ENCODE data around the gene RBM33. TPM values are rescaled to one million over a fixed set of nuclear protein-coding genes. Genes with fewer than 3 reads are reported as not detected.

The RBM33 gene
- 10 to 100 TPM; 27.0 to 34.5 (median 32.6) TPM for total RNA-seq

- Histone ChIP-seq H3K27me3 (no peaks in the 10 kb centered on the region), H3K4me3 (peak within 1 kb of the TSS; percentile 77 to 99 (median 84)), H3K27ac (replicated peaks in 1 of 4) (peak within 1 kb of the TSS; percentile 90 to 95 (median 90)), H3K9me3 (peaks cover 0 to 13% (median 11%) of the 10 kb centered on the region in 4 donors), H3K36me3 (peaks cover 5 to 12% (median 9%) of the 10 kb centered on the region in 4 donors), H3K4me1 (peaks cover 20 to 33% (median 28%) of the 10 kb centered on the region in 4 donors)
- no peak for TF ChIP-seq EP300 (IDR thresholded peaks at IDR 0.05)
- TF ChIP-seq POLR2A (IDR thresholded peaks at IDR 0.05; ENCODE audit: low read depth) = peak; percentile 53
- peak in 1 of 3 experiments; percentile 25 for TF ChIP-seq CTCF (IDR thresholded peaks at IDR 0.05)
- peak; percentile 44 to 71 for TF ChIP-seq POLR2AphosphoS5 (IDR thresholded peaks at IDR 0.05)
- WGBS = under 1% methylated on average over 40 of the region's 85 CpGs
- DNase-seq (ENCODE audit: extremely low spot score) = peak; percentile 93
- intact Hi-C loops (cut with DNase I) = loop anchor here (10.0 kb wide), 1 partner anchor 1000 kb away; the partner anchor contains the start of gene RNF32
Observed at GRCh38 chr7:155644178-155644970, at the start of gene RBM33. Gene RBM33, plus strand, starts transcription at chr7:155644661. Its CDS starts 216 bp downstream, at chr7:155644877.

- TF ChIP-seq POLR2A (IDR thresholded peaks at IDR 0.05; ENCODE audit: low read depth) (no peak), EP300 (IDR thresholded peaks at IDR 0.05) (no peak)
- H3K36me3 ChIP-seq = no peaks in the 10 kb centered on the region
- WGBS = 62% methylated on average over 2 of the region's 3 CpGs
- intact Hi-C loops (cut with DNase I) = no loop called here
- no peak overlapping the region for H3K27ac ChIP-seq (replicated peaks in 1 of 4)
- H3K27me3 ChIP-seq = peaks cover 0 to 63% (median 0%) of the 10 kb centered on the region in 4 donors
- no peak overlapping the region for H3K4me3 ChIP-seq
- DNase-seq (ENCODE audit: extremely low spot score) = no peak
- peaks cover 0 to 4% (median 0%) of the 10 kb centered on the region in 4 donors for H3K4me1 ChIP-seq
- H3K9me3 ChIP-seq = no peaks in the 10 kb centered on the region
Observed at GRCh38 chr7:155594961-155595366, 49.5 kb upstream of the RBM33 start.

- H3K4me3 ChIP-seq = no peak overlapping the region
- intact Hi-C loops (cut with DNase I) = loop anchor here (1.0 kb wide), 1 partner anchor 171 kb away; no protein-coding TSS in a partner anchor
- 58% methylated on average over 1 of the region's 1 CpG for WGBS
- no peaks in the 10 kb centered on the region for H3K9me3 ChIP-seq
- no peak for DNase-seq (ENCODE audit: extremely low spot score)
- TF ChIP-seq EP300 (IDR thresholded peaks at IDR 0.05) (no peak), POLR2AphosphoS5 (IDR thresholded peaks at IDR 0.05) (no peak), POLR2A (IDR thresholded peaks at IDR 0.05; ENCODE audit: low read depth) (no peak), CTCF (IDR thresholded peaks at IDR 0.05) (no peak)
- H3K4me1 ChIP-seq = peaks cover 0 to 4% (median 0%) of the 10 kb centered on the region in 4 donors
- peaks cover 0 to 57% (median 0%) of the 10 kb centered on the region in 4 donors for H3K27me3 ChIP-seq
- no peaks in the 10 kb centered on the region for H3K36me3 ChIP-seq
- no peak overlapping the region for H3K27ac ChIP-seq (replicated peaks in 1 of 4)
Observed at GRCh38 chr7:155597753-155598140, 46.7 kb upstream of the RBM33 start.

- Histone ChIP-seq H3K4me3 (no peak overlapping the region), H3K4me1 (peaks cover 0 to 4% (median 0%) of the 10 kb centered on the region in 4 donors), H3K9me3 (no peaks in the 10 kb centered on the region), H3K36me3 (no peaks in the 10 kb centered on the region), H3K27ac (replicated peaks in 1 of 4) (no peak overlapping the region), H3K27me3 (peaks cover 0 to 57% (median 0%) of the 10 kb centered on the region in 4 donors)
- 11% methylated on average over 12 of the region's 12 CpGs for WGBS
- TF ChIP-seq POLR2AphosphoS5 (IDR thresholded peaks at IDR 0.05) (no peak), EP300 (IDR thresholded peaks at IDR 0.05) (no peak), POLR2A (IDR thresholded peaks at IDR 0.05; ENCODE audit: low read depth) (no peak), CTCF (IDR thresholded peaks at IDR 0.05) (peak; percentile 90 to 99 (median 97))
- intact Hi-C loops (cut with DNase I) = loop anchor here (1.0 kb wide), 1 partner anchor 169 kb away; no protein-coding TSS in a partner anchor
- peak; percentile 95 for DNase-seq (ENCODE audit: extremely low spot score)
Observed at GRCh38 chr7:155598810-155599210, 45.7 kb upstream of the RBM33 start.

- no peak for DNase-seq (ENCODE audit: extremely low spot score)
- 88% methylated on average over 24 of the region's 24 CpGs for WGBS
- H3K27ac ChIP-seq (replicated peaks in 1 of 4) = no peak overlapping the region
- no peak for TF ChIP-seq CTCF (IDR thresholded peaks at IDR 0.05)
- no peak for TF ChIP-seq POLR2A (IDR thresholded peaks at IDR 0.05; ENCODE audit: low read depth)
- TF ChIP-seq EP300 (IDR thresholded peaks at IDR 0.05) = no peak
- no peak for TF ChIP-seq POLR2AphosphoS5 (IDR thresholded peaks at IDR 0.05)
- no peak overlapping the region for H3K4me3 ChIP-seq
- H3K9me3 ChIP-seq = no peaks in the 10 kb centered on the region
- no peaks in the 10 kb centered on the region for H3K36me3 ChIP-seq
- H3K27me3 ChIP-seq = peaks cover 0 to 48% (median 0%) of the 10 kb centered on the region in 4 donors
- H3K4me1 ChIP-seq = peaks cover 0 to 4% (median 0%) of the 10 kb centered on the region in 4 donors
- intact Hi-C loops (cut with DNase I) = no loop called here
Observed at GRCh38 chr7:155602156-155602555, 42.3 kb upstream of the RBM33 start.

Measured in esophagus muscularis mucosa (tissue), 4 donors.